SW480 (cell line): ENCODE results near the gene BCAP31.
A peak's percentile ranks its signal among the peaks of the same experiment; 100 is the strongest.
"Not testable (repeated sequence)": the region's sequence is repeated elsewhere in the genome, so short reads cannot be mapped to it uniquely, and the experiment has no call there.

ENCODE experiments used
- DNase-seq: peaks from one replicate; pipeline ENCODE4 v3.0.0-alpha.2; 2016; ENCODE audit warnings: low spot score

The BCAP31 gene

DNA sequence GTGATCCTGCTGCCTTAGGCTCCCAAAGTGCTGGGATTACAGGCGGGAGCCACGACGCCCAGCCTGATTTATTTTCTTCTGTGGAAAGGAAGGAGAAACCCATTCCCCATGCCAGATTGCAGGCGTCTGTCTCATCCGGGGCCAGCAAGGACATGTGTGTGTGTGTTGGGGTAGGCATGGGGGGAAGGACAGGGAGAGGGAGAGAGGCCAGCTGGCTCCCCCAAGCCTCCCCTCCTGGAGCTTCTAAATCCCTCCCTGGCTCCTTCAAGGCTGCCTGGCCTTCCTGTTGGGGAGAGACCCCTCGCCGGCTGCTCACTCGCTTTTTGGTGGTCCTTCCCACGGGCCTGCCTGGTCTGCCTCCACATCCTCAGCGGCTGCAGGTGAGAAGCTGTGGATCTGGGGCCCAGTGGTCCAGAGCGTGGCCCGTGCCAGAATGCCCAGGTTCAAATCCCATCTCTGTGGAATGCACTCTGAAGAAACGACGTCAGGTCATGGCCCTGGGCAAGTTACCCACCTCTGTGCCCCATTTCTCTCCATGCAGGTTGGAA, 38.5 kb upstream of the BCAP31 start:
- no peak for DNase-seq

DNA sequence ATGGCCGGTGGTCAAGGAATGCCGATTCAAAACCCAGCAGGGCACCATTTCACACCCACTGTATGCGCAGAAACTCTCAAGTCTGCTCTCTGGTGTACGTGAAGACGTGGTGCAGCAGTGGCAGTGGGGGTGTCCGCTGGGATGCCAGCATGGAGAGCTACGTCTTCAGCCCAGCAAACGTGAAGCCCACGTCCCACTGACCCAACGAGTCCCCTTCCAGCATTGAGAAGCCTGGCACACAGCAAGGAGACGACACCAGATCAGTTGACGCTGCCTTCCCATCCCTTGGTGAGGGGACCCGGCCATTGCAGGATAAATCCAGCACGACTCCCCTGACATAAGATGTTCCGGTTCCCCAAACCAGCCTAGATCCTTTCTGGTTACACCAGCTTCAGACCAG, 37.7 kb upstream of the BCAP31 start:
- DNase-seq = no peak

- no peak for DNase-seq
Observed at GRCh38 chrX:153755136-153755535, 30.9 kb upstream of the BCAP31 start.

GRCh38 chrX:153750127-153750774, 26.1 kb upstream of the BCAP31 start:
- DNase-seq = no peak

- DNase-seq = not testable (repeated sequence)
Observed at GRCh38 chrX:153749017-153749416, 24.8 kb upstream of the BCAP31 start.

GRCh38 chrX:153746991-153747390, 22.8 kb upstream of the BCAP31 start:
- DNase-seq = not testable (repeated sequence)

- DNase-seq = no peak
Observed at GRCh38 chrX:153746359-153746758, 22.2 kb upstream of the BCAP31 start.

GRCh38 chrX:153745067-153745433, 20.9 kb upstream of the BCAP31 start:
- DNase-seq = not testable (repeated sequence)

DNA sequence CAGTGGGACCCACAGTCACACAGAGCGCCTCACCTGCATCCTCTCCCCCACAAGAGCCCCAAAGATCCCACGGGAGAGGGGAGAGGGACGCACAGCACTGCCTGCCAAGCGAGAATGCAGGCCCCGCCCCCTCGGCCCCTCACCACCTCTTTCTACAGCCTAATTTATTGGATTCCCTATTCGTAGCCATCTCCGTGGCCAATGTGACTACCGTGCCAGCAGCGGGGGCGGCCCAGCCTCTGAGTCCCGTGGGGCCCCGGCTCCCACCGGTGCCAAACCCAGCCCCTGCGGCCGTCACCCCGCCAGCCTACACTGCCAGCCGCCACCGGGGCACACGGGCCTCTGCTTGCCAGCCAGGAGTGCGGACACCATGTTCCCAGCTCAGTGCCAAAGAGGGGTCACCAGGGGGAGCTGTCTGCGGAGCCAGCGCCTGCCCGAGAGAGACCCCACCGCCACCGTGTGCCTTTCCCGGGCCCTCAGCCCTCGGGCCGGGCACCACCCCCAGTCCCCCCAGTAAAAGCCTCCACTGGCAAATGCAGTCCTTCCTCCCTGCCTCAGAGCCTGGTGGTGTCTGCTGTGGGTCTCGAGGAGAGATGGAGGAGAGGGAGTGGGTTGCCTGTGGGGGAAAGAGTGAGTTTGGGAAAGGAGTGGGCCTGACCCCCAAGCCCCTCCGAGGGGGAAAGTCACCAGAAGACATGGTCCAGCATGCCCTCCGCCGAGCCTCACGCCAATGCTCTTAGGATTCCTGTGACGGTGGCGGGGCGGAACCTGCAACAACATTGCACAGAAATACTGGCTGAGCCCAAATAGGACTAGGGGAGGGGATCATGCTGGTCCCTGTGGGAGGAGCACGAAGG, 20.3 kb upstream of the BCAP31 start:
- no peak for DNase-seq

- not testable (repeated sequence) for DNase-seq
Observed at GRCh38 chrX:153743468-153744209, 19.5 kb upstream of the BCAP31 start.

- DNase-seq = not testable (repeated sequence)
Observed at GRCh38 chrX:153742796-153743467, 18.7 kb upstream of the BCAP31 start.

DNA sequence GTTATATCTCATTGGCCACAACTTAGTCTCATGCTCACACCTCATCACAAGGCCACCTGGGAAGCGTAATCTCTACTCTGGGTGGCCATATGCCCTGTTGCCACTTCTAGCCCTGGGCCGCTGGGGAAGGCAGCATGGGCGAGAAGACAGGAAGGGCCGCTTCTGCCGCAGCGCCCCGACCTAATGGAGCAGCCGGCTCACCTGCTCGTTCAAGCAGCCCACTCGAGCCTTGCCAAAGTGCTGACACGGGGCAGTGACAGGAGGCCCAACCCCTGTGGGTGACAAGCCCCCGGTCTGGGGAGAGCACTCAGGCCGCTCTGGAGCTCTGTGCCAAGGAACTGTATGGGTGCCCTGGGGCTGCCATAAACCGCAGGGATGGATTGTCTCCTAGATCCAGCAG, 17.9 kb upstream of the BCAP31 start:
- DNase-seq = not testable (repeated sequence)

- DNase-seq = no peak
Observed at GRCh38 chrX:153741446-153741845, 17.3 kb upstream of the BCAP31 start.

DNA sequence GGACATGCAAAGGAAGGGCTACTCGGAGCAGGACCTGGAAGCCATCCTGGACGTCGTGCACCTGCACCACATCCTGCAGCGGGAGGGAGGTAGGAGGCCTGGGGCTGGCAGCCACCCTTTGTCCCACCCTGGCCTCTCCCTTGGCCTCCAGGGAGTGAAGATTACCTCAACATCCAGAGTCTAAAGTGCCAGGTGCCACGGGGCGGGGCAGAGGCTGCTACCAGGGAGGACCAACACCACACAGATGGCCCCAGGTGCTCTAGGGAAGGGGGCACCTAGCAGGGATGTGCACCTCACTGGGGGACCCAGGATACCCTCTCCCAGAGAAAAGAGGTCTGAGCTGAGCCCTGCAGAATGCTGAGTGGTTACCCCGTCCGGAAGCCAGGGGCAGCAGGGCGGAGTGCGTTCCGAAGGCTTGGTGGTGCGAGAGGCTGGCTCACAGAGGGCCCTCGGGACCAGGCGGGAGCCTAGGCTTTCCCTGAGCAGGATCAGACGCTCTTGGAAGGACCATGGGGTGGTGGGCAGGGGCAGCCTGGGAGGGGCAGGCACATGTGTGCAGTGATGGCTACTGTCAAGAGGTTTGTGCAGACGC, 16.5 kb upstream of the BCAP31 start:
- DNase-seq = no peak

GRCh38 chrX:153739754-153740486, 15.7 kb upstream of the BCAP31 start:
- DNase-seq = no peak

GRCh38 chrX:153738056-153738605, 13.9 kb upstream of the BCAP31 start:
- no peak for DNase-seq

DNA sequence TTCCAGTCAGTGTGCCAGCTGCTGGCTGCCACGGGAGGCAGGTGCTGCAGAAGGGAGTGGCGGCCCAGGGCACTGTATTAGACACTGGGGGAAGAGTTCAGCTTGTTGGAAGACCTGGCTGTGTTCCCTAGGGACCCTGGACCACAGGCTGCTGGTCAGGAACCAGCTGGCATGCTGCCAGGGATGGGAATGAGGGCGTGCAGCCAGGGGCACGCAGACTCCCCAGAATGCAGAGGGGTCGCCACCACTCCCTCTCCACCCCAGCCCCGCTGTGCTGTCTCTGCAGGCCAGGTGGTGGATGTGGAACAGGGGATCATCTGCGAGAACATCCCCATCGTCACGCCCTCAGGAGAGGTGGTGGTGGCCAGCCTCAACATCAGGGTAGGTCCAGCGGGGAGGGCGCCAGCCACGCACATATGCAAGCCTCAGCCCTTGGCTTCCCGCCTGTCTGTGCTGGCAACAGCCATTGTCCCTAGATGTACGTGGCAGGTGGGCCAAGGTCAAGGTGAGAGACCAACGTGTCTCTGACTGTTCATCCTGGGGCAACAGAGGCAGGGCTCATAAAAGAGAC, 12.8 kb upstream of the BCAP31 start:
- DNase-seq = no peak

DNA sequence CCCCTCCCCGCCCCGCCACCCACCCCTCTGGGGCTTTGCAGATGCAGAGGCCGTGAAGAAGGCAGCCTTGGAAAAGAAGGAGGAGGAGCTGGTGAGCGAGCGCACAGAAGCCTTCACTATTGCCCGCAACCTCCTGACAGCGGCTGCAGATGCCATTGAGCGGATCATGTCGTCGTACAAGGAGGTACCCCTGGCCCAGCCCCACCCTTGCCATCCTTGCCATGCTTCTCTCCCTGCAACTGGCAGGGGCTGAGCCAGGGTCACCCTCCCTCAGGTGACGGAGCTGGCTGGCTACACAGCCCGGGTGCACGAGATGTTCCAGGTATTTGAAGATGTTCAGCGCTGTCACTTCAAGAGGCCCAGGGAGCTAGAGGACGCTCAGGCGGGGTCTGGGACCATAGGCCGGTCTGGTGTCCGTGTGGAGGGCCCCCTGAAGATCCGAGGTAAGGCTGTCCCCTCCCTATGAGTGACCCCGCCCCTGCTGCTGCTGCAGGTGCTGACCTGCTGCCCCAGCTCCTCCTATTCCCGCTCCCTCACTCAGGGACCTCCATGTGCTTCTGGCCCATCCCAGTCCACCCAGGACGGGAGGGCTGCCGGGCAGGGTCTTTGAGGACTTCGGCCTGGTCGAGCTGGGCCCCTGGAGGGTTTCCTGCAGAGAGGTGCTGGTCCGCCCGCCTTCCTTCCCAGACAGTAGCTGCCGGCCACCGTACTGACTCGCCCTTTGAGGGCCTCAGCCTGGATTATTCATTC, 12.1 kb upstream of the BCAP31 start:
- DNase-seq = no peak

- DNase-seq = peak; percentile 85
Observed at GRCh38 chrX:153735274-153735673, 11.1 kb upstream of the BCAP31 start.
